Suppressor macrophage treated with lipopolysaccharide for 1 hour (primary cell): ENCODE measurements around the gene SCG5.

Source experiments
- DNase-seq, 3 donors: peaks; one replicate each; pipeline ENCODE4 v3.0.0-alpha.2; 2020 to 2022

SCG5 gene

GRCh38 chr15:32692286-32692685 lies 50.8 kb downstream of the SCG5 start:
- no peak for DNase-seq

- DNase-seq = no peak
Observed at GRCh38 chr15:32694222-32694983, 52.9 kb downstream of the SCG5 start.

GRCh38 chr15:32698773-32699390 lies 57.4 kb downstream of the SCG5 start:
- DNase-seq = peak in 1 of 3 donors; percentile 26

GRCh38 chr15:32700501-32701150 lies 59.1 kb downstream of the SCG5 start:
- no peak for DNase-seq

- DNase-seq = no peak
Observed at GRCh38 chr15:32701863-32702262, 60.4 kb downstream of the SCG5 start.

- DNase-seq = no peak
Observed at GRCh38 chr15:32704395-32704981, 63.0 kb downstream of the SCG5 start.

GRCh38 chr15:32705446-32705845 lies 63.9 kb downstream of the SCG5 start:
- peak; percentile 74 to 95 (median 89) for DNase-seq

GRCh38 chr15:32706704-32707103 lies 65.2 kb downstream of the SCG5 start:
- peak; percentile 42 to 73 (median 49) for DNase-seq

- DNase-seq = peak in 1 of 3 donors; percentile 55
Observed at GRCh38 chr15:32707436-32707835, 65.9 kb downstream of the SCG5 start.

GRCh38 chr15:32709295-32710033 lies 68.0 kb downstream of the SCG5 start:
- no peak for DNase-seq

- peak in 1 of 3 donors; percentile 17 for DNase-seq
Observed at GRCh38 chr15:32715276-32715675, 73.8 kb downstream of the SCG5 start.

GRCh38 chr15:32716216-32716914 lies 74.9 kb downstream of the SCG5 start:
- DNase-seq = no peak

- DNase-seq = peak; percentile 34 to 71 (median 52)
Observed at GRCh38 chr15:32716915-32717425, 75.5 kb downstream of the SCG5 start.

- DNase-seq = peak; percentile 35 to 65 (median 50)
Observed at GRCh38 chr15:32717426-32718226, 76.1 kb downstream of the SCG5 start, which contains the start of gene GREM1. Gene GREM1 (plus strand): TSS chr15:32718004. CDS start chr15:32730691, 12,687 bp downstream.

- peak; percentile 17 to 28 (median 21) for DNase-seq
Observed at GRCh38 chr15:32718227-32718820, 76.8 kb downstream of the SCG5 start.

GRCh38 chr15:32718821-32719716 lies 77.6 kb downstream of the SCG5 start:
- peak; percentile 25 to 59 (median 46) for DNase-seq

GRCh38 chr15:32721596-32721995 lies 80.1 kb downstream of the SCG5 start:
- no peak for DNase-seq

- no peak for DNase-seq
Observed at GRCh38 chr15:32722136-32722535, 80.6 kb downstream of the SCG5 start.
